ENCODE measurements around the gene UBASH3A. TPM values are rescaled to one million over a fixed set of nuclear protein-coding genes. Genes with fewer than 3 reads are reported as not detected.

The UBASH3A gene
- total RNA-seq, 3 donors from 2014 or later = 0.60 to 2.5 (median 1.8) TPM

GRCh38 chr21:42461881-42462877, 58.5 kb downstream of the UBASH3A start:
- peak; percentile 66 to 79 (median 67) for DNase-seq
- TF ChIP-seq CTCF (IDR thresholded peaks at IDR 0.05) = no peak
- no peaks in the 10 kb centered on the region for H3K36me3 ChIP-seq (ENCODE audit: low read depth)
- ATAC-seq = peak; percentile 61
- H3K4me1 ChIP-seq (ENCODE audit: low read depth) = peaks cover 68% of the 10 kb centered on the region
- H3K4me3 ChIP-seq = no peak overlapping the region
- intact Hi-C loops (cut with DNase I, micrococcal nuclease) = loop anchor here in 1 of 2 donors (10.0 kb wide), 1 partner anchor 53 kb away; the partner anchor contains the start of gene SLC37A1
- H3K9me3 ChIP-seq = no peaks in the 10 kb centered on the region

GRCh38 chr21:42463861-42464515, 60.3 kb downstream of the UBASH3A start:
- intact Hi-C loops (cut with DNase I, micrococcal nuclease) = loop anchor here in 1 of 2 donors (10.0 kb wide), 1 partner anchor 51 kb away; the partner anchor contains the start of gene SLC37A1
- H3K36me3 ChIP-seq (ENCODE audit: low read depth) = no peaks in the 10 kb centered on the region
- no peak for TF ChIP-seq CTCF (IDR thresholded peaks at IDR 0.05)
- H3K9me3 ChIP-seq = no peaks in the 10 kb centered on the region
- H3K4me3 ChIP-seq = no peak overlapping the region
- peaks cover 76% of the 10 kb centered on the region for H3K4me1 ChIP-seq (ENCODE audit: low read depth)
- DNase-seq (peak; percentile 62 to 80 (median 70)), ATAC-seq (no peak)

GRCh38 chr21:42465008-42465802, 61.5 kb downstream of the UBASH3A start:
- Histone ChIP-seq H3K36me3 (ENCODE audit: low read depth) (no peaks in the 10 kb centered on the region), H3K9me3 (no peaks in the 10 kb centered on the region), H3K4me1 (ENCODE audit: low read depth) (peaks cover 71% of the 10 kb centered on the region), H3K4me3 (no peak overlapping the region)
- intact Hi-C loops (cut with DNase I, micrococcal nuclease) = loop anchor here in 1 of 2 donors (10.0 kb wide), 1 partner anchor 50 kb away; the partner anchor contains the start of gene SLC37A1
- TF ChIP-seq CTCF (IDR thresholded peaks at IDR 0.05) = no peak
- ATAC-seq = peak; percentile 46
- peak in 2 of 3 donors; percentile 43 to 44 for DNase-seq

- intact Hi-C loops (cut with DNase I, micrococcal nuclease) = loop anchor here in 1 of 2 donors (10.0 kb wide), 1 partner anchor 49 kb away; the partner anchor contains the start of gene SLC37A1
- no peak for DNase-seq
- Histone ChIP-seq H3K4me1 (ENCODE audit: low read depth) (peaks cover 66% of the 10 kb centered on the region), H3K9me3 (no peaks in the 10 kb centered on the region), H3K4me3 (no peak overlapping the region), H3K36me3 (ENCODE audit: low read depth) (no peaks in the 10 kb centered on the region)
- ATAC-seq = no peak
- no peak for TF ChIP-seq CTCF (IDR thresholded peaks at IDR 0.05)
Observed at GRCh38 chr21:42465803-42466127, 62.1 kb downstream of the UBASH3A start.

- no peaks in the 10 kb centered on the region for H3K36me3 ChIP-seq (ENCODE audit: low read depth)
- no peaks in the 10 kb centered on the region for H3K9me3 ChIP-seq
- DNase-seq (peak in 1 of 3 donors; percentile 44), ATAC-seq (no peak)
- peaks cover 57% of the 10 kb centered on the region for H3K4me1 ChIP-seq (ENCODE audit: low read depth)
- H3K4me3 ChIP-seq = no peak overlapping the region
- no peak for TF ChIP-seq CTCF (IDR thresholded peaks at IDR 0.05)
- intact Hi-C loops (cut with DNase I, micrococcal nuclease) = loop anchor here in 1 of 2 donors (10.0 kb wide), 1 partner anchor 48 kb away; the partner anchor contains the start of gene SLC37A1
Observed at GRCh38 chr21:42466700-42467099, 63.0 kb downstream of the UBASH3A start.
